CD4-positive, alpha-beta T cell treated with Interleukin-21 for 1 hour (primary cell): ENCODE measurements around the gene POMT1.
"Not testable (repeated sequence)": the region's sequence is repeated elsewhere in the genome, so short reads cannot be mapped to it uniquely, and the experiment has no call there.

ENCODE experiments used
- DNase-seq: peaks from one replicate; pipeline ENCODE4 v3.0.0-alpha.2; 2020

Gene POMT1

GRCh38 chr9:131525643-131526565, 23.2 kb downstream of the POMT1 start:
- no peak for DNase-seq

DNA sequence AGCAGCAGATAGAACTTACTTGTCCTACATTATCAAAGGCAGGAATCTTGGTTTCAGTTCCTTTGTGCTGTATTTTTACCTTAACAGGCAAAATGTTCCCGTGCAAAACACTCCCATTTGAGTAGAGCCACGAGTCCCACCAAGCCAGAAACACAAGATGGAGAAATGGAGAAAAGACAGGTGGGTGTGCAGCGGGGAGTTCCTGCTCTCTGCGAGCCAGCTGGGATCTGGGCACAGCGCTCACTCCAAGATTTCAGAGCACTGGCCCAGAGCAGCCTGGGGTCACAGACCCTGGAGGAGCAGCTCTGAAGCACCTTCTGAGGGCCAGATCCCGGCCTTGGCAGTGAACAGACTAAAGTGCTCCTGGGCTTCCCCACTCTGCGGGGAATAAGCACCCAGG, 25.5 kb downstream of the POMT1 start:
- no peak for DNase-seq

DNA sequence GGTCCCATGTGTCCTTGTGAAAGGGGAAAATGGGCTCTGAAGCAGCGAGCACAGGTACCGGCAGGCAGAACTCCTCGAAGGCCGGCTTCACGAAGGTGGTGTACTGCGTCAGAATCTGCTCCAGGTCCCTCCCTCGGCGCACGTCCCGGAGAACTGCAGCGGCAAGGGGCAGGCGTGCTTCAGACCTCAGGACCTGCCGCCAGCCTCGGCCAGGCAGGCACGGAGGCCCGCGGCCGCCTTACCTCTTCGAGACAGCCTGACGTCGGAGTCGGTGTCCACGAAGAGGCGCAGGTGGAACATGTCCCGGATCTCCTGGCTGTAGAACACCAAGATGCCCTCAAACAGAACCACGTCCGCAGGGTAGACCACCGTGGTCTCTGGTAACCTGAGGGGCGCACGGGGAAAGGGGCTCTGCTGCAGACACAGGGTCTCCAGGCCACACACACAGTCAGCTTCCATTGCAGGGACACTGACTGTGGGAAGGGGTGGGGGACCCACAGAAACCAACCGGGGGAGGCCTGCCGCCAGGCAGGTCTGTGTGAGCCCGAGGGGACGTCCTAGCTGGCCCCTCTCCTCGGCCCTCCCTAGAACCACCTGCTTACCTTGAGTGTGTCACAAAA, 26.3 kb downstream of the POMT1 start:
- no peak for DNase-seq

DNA sequence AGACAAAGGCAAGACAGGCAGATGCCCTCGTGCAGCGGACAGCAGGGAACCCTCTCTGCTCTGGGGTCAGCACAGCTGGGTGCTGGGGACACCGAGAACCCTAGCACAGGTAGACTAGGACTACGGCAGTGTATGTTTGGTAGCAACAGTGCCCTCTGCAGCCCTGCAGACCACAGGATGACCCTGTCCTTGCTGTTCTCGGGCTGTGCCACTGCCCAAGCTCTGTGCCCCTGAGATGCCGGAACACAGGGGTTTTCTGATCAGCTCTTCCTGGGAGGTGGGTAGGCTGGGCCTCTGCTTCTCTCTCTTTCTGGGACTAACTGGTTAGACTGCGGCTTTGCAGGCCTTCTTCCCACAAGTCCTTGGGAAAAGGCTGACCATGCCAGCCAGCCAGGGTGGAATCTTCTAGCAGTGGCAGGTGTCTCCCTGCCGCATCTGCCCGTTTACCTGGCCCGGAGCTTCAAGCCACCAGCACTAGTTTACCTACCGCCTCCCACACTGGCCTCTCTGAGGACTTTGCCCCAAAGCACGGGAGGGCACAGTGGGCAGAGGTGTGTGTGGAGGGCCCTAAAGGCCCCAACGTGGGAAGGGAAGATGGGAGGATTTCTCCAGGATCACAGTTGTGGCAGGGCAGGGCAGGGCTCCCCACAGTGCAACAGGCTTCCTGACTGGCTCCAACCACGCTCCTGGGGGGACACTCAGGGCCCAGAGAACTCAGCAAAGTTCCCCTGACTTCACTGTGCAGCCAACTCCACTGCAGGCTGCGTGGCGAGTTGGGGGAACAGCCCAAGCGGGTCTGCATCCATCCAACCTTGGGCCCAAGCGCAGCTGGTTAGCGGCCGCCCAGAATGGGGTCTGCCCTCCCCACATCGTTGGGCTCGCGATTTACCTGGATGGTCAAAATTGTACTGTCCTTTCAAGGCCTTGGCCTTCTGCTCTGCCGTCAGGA, 27.2 kb downstream of the POMT1 start:
- DNase-seq, result no peak

GRCh38 chr9:131530546-131530919, 27.8 kb downstream of the POMT1 start:
- no peak for DNase-seq

GRCh38 chr9:131530920-131531832, 28.5 kb downstream of the POMT1 start, which contains the start of gene UCK1:
TSS of gene UCK1 (minus strand) at chr9:131531263. CDS start at chr9:131531174, 89 bp downstream.
- peak; percentile 76 for DNase-seq

DNA sequence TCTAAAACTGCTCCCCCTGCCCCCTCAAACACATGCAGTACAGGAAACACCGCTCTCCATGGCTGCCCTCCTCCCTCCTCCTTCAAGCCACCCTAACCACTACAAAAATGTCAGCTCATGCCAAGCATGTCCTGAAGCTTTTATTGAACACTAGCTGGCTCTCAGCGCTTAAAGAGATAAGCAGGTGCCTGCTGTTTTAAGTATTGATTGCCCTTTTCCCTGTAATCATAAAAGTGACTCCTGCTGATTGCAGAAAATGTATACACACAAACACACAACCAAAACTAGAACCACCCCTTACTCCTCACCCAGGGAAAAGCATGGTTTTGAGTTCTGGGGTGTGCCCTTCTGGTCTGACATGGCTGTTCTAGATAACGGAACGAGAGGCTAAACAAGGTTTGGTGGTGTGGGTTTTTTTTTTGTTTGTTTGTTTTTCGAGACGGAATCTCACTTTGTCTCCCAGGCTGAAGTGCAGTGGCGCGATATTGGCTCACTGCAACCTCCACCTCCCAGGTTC, 32.1 kb downstream of the POMT1 start:
- no peak for DNase-seq

DNA sequence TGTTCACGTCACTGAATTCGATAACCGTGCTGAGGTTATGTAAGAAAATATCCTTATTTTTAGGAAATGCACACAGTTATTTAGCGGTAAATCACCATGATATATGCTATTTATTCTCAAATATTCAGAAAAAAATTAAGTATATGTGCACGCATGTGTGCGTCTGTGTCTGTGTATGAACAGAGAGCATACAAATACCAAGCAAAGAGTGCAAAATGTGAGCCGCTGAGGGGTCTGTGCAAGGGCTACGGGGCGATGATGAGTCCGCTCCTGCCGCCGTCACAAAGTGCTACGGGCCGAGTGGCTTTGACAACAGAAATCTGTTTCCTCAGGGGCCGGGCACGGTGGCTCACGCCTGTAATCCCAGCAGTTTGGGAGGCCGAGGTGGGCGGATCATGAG, 35.2 kb downstream of the POMT1 start:
- no peak for DNase-seq

DNA sequence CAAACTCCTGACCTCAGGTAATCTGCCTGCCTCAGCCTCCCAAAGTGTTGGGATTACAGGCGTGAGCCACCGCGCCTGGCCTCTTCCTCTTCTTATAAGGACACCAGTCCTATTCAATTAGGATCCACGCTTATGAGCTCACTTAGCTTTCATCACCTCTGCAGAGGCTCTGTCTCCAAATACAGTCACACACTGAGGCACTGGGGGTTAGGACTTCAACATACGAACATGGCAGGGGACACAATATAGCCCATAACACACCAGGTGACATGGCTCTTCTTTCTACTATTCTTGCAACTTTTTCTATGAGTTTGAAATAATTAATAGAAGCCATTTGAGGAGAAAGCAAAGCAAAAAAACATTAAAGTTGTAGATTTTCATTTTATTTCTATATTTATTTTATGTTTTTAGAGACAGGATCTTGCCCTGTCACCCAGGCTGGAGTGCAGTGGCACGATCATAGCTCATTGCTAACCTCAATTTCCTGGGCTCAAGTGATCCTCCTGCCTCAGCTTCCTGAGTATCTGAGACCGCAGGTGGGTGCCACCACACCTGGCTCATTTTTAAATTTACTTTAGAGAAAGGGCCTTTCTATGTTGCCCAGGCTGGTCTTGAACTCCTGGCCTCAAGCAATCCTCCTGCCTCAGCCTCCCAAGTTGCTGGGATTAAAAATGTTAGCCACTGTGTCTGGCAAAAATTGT, 36.7 kb downstream of the POMT1 start:
- peak; percentile 52 for DNase-seq

- DNase-seq, result no peak
Observed at GRCh38 chr9:131543141-131543540, 40.4 kb downstream of the POMT1 start.

- no peak for DNase-seq
Observed at GRCh38 chr9:131545003-131545785, 42.5 kb downstream of the POMT1 start, which contains the start of gene PRRT1B. TSS of gene PRRT1B (plus strand) at chr9:131545523. CDS start at chr9:131545616, 93 bp downstream.

DNA sequence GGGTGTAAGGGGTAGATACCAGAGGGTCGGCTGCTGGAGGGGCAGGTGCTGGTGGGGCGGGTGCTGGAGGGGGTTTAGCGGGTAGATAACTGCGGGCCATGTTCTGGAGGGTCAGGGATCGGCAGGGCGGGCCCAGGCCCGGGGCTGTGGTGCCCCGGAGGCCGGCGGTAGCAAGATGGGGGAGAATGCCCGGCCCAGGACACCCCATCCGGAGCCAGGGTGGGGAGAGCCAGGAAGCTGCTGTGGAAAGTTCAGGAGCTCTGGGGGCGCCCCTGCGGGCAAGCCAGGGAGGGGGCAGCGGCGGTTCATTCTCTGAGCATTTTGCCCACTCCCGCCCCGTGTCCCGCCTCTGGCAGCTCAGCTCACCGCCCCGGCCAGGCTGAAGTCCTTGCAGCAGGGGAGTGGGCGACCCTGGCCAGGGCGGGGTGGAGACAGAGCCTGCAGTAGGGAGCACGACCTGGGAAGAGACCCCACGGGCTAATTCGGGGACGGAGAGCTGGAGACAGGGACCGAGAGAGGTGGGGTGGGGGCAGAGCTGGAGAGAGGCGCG, 43.1 kb downstream of the POMT1 start:
- DNase-seq, result no peak

DNA sequence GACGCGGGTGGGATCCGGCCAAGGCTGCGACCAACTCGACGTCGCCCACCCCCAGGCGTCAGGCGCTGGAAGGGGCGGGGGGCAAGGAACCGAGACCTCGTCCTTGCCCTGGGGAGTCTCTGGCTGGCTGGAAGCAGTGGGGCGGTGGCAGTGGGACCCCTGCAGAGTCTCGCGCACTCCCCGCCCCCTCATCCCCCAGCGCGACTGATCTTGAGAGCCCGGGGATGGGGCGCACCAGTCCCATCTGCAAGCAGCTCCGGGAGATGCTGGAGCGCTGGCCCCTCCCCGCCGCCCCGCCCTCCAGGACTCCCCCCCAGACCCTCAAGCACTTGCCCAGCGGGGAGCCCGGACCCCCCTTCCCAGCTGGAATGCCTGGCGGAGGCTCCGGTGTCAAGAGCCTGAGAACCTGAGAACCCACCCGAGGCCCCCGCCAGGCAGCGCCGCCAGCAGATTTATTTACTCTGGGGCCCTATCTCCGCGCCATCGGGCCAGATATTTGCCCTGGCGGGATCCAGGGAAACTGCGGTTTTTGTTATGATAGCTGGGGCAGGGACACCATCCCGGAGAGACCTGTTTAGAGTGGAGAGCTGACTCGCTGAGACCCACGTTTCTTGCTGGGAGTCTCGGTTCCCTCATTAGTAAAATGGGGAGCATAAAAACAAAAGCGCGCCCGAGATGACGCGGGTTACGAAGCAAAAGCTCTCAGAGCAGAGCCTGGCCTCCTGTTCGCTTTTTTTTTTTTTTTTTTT, 43.8 kb downstream of the POMT1 start:
- no peak for DNase-seq

- DNase-seq, result not testable (repeated sequence)
Observed at GRCh38 chr9:131549186-131549585, 46.5 kb downstream of the POMT1 start.

GRCh38 chr9:131550465-131550864, 47.7 kb downstream of the POMT1 start:
- not testable (repeated sequence) for DNase-seq

DNA sequence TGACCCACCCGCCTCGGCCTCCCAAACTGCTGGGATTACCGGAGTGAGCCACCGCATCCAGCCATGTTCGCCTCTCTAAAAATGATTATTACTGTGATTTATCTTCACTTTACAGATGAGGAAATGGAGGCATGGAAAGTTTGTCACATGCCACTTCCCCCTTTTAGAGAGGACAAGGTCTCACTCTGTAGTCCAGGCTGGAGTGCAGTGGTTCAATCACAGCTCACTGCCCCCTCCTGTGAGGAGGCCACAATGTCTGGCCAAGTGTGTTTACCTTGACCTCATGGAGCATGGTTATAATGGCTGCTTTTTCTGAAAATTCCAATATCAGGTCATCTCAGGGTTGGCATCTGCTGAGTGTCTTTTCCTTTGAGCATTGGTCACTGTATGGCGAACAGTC, 49.3 kb downstream of the POMT1 start:
- no peak for DNase-seq

DNA sequence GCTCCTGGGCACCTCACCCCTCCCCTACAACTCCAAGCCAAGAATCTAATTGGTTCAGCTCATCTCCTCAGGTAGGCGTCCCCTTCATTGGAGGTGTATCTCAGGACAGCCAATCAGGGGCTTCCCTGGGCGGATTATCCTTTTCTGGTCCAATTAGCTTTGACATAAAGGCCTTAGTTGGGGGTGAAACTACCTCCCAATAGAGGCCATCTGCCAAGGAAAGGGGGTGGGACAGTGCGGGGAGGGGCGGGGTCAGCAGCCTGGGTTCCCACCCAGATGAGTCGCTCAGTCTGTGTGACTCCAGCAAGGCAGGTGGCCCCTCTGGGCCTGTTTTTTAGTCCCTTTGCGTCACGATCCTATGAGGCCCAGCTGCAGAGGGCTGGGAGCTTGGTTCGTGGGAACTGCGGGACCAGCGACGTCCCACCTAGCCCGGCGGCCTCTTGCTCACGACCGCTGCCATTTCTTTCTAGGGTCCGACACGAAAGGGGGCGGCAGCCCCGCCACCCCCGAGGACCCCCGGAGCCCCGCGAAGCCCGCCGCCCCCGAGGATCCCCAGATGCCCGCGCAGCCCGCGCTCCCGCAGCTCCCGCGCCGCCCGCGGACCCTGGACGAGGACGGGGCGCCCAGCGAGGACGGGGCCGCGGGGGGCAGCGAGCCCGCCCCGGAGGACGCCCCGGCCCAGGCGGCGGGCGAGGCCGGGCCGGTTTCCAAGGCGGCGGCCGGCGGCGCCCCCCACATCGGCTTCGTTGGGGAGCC, 51.5 kb downstream of the POMT1 start:
- no peak for DNase-seq

- no peak for DNase-seq
Observed at GRCh38 chr9:131554843-131555351, 52.2 kb downstream of the POMT1 start.
